ENCODE data around the gene VEPH1. TPM values are rescaled to one million over a fixed set of nuclear protein-coding genes. Genes with fewer than 3 reads are reported as not detected.
A peak's percentile ranks its signal among the peaks of the same experiment; 100 is the strongest.
"Not testable (repeated sequence)": the region's sequence is repeated elsewhere in the genome, so short reads cannot be mapped to it uniquely, and the experiment has no call there.

Gene VEPH1
- polyA plus RNA-seq, 2 of the 4 experiments (the other 2 are of a cell fraction): 0.04 to 0.16 TPM

- FAIRE-seq; CTCF ChIA-PET; POLR2A ChIA-PET; H3K9me3 ChIP-seq; ATAC-seq; H3K4me2 ChIP-seq; H3K4me1 ChIP-seq; H3K27ac ChIP-seq; DNase-seq (ENCODE audit: low read depth in 1 of 2, low spot score in 1 of 2); H3K4me3 ChIP-seq: not testable (repeated sequence)
- TF ChIP-seq RAD21 (conservative IDR thresholded peaks at IDR 0.05 in 1 of 2, IDR thresholded peaks at IDR 0.05 in 1 of 2): 0 out of 5 replicates have a peak, but pooled peaks of 1 of the 2 experiments have one; percentile 8
- 65% methylated on average over 3 of the region's 3 CpGs for WGBS (ENCODE audit: missing lambda C conversion rate)
Observed at GRCh38 chr3:157348304-157349075, 154.7 kb downstream of the VEPH1 start.

GRCh38 chr3:157347577-157348303, 155.5 kb downstream of the VEPH1 start:
- Histone ChIP-seq H3K4me1 (no peaks in the 10 kb centered on the region), H3K27ac (no peak overlapping the region), H3K4me2 (no peak overlapping the region), H3K9me3 (no peaks in the 10 kb centered on the region), H3K4me3 (no peak overlapping the region)
- ChIA-PET CTCF (no interaction called here), POLR2A (no interaction called here)
- DNase-seq (ENCODE audit: low read depth in 1 of 2, low spot score in 1 of 2): no peak
- no peak for TF ChIP-seq FOSL2 (IDR thresholded peaks at IDR 0.05)
- TF ChIP-seq FOSL2 (CRISPR knock-in tag; IDR thresholded peaks at IDR 0.05): no peak
- TF ChIP-seq ZNF302 (CRISPR knock-in tag; IDR thresholded peaks at IDR 0.05): no peak
- TF ChIP-seq FOSB (CRISPR knock-in tag; IDR thresholded peaks at IDR 0.05): no peak
- no peak for TF ChIP-seq EHMT2 (IDR thresholded peaks at IDR 0.05; ENCODE audit: low read depth)
- no peak for TF ChIP-seq EP300 (IDR thresholded peaks at IDR 0.05)
- no peak for TF ChIP-seq PHF8 (IDR thresholded peaks at IDR 0.05; ENCODE audit: borderline replicate concordance, low read depth)
- TF ChIP-seq JUN (IDR thresholded peaks at IDR 0.05): no peak
- no peak for TF ChIP-seq TFCP2L1 (CRISPR knock-in tag; IDR thresholded peaks at IDR 0.05)
- TF ChIP-seq USF2 (IDR thresholded peaks at IDR 0.05): no peak
- no peak for TF ChIP-seq FOXS1 (CRISPR knock-in tag; IDR thresholded peaks at IDR 0.05)
- no peak for TF ChIP-seq CEBPB (IDR thresholded peaks at IDR 0.05)
- no peak for TF ChIP-seq REST (IDR thresholded peaks at IDR 0.05)
- TF ChIP-seq RAD21 (conservative IDR thresholded peaks at IDR 0.05 in 1 of 2, IDR thresholded peaks at IDR 0.05 in 1 of 2): no peak
- TF ChIP-seq MAFK (IDR thresholded peaks at IDR 0.05; ENCODE audit: partially characterized antibody): no peak
- no peak for TF ChIP-seq ESRRA (IDR thresholded peaks at IDR 0.05; ENCODE audit: borderline replicate concordance, low read length)
- no peak for TF ChIP-seq GATA3 (IDR thresholded peaks at IDR 0.05; ENCODE audit: borderline replicate concordance)
- TF ChIP-seq RCOR1 (IDR thresholded peaks at IDR 0.05; ENCODE audit: low read depth, low read length): no peak
- TF ChIP-seq RNF2 (IDR thresholded peaks at IDR 0.05; ENCODE audit: borderline replicate concordance, low read depth): no peak
- no peak for TF ChIP-seq POLR2AphosphoS2 (conservative IDR thresholded peaks at IDR 0.05; ENCODE audit: low read length)
- TF ChIP-seq BCL3 (IDR thresholded peaks at IDR 0.05): no peak
- ATAC-seq: peak in 1 of 2 experiments; percentile 53; a peak in 3 of 6 replicates
- no peak for FAIRE-seq
- 81% methylated on average over 12 of the region's 12 CpGs for WGBS (ENCODE audit: missing lambda C conversion rate)

All from A549 (cell line).